Measurements from ENCODE around the gene HOXC6.
"Not testable (repeated sequence)": the region's sequence is repeated elsewhere in the genome, so short reads cannot be mapped to it uniquely, and the experiment has no call there.

HOXC6 gene

DNA sequence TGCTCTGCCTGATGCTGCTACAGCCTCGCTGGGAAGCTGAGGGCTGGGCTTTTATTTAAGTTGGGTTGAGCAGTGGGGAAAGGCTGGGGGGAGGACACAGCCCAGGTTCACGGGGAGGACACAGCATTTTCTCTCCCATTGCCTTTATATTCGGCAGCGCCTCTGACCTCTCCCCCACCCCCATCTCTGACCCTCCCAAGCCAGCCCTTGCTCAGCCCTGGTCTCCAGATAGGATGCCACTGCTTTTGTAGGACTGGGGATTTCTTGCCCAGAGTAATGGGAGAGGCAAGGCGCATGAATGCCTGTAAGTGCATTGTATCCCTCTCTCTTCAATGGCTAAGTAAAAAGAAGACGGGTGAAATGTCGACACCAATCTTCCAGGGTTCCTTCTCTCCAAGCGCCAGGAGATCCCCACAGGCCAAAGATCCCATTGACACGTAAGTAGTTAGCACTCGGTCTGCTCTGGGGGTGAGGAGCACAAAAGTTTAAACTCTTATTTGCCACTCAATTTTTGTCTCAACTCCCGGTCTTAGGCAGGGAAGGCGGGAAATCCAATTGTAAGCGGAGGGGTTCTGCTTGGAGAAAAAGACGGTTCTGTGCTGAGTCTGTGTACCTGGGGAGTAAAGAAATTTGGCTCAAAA is 30.0 kb downstream of the HOXC6 start:
- DNase-seq, result no peak

DNA sequence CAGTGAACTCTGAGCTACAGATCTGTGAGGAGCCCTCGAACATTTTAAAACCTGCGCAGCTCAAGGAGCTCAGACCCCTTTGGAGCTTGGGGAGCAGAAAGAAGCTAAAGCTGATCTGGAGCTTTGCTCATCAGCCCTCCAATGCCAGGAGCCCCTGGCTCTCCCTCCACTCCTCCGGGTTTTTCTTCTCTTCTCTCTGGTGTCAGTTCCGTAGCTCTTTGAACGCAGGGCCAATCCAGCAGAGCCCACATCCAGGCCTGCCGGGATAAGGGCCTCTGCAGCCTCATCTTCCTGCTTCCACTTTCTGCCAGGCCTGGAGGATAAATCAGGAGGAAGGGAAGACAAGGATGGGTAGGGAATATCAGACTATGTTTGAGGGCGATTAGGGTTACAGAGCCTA is 31.4 kb downstream of the HOXC6 start:
- DNase-seq, result no peak

DNA sequence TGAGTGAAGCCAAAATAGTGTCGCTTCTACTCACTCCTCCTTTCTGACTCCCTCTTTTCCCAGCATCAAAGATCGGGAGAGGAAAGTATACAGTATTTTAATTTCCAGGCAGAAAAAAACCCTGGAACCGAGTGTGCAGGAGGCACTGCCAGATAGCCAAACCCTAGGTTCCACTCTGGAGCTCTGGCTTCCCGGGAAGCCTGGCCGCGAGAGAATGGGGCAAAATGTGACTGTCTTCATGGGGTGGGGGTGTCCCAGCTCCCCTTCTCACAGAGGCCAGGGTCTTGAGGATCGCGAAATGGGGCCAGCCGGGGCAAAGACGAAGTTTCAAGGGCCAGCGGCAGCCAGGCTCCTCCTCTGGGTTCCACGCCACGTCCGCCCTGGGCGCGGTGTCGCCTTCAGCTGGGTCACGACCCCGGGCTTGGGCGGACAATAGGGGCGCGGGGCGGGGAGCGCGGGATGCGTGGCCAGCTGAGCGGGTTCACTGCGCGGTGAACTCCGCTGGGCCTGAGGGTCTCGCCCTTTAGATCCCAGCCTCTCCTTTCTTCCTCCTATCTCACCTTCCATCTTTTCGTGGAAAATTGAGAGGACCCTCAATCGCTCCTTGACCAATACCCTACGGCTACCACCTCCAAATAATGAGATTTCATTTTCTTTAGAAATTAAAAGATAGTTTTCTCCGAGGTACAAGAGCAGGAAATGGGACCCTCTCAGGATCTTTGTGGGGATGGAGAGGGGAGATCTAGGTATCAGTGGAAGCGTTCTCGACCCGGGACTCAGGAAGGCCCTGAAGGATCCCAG is 32.1 kb downstream of the HOXC6 start:
- no peak for DNase-seq

DNA sequence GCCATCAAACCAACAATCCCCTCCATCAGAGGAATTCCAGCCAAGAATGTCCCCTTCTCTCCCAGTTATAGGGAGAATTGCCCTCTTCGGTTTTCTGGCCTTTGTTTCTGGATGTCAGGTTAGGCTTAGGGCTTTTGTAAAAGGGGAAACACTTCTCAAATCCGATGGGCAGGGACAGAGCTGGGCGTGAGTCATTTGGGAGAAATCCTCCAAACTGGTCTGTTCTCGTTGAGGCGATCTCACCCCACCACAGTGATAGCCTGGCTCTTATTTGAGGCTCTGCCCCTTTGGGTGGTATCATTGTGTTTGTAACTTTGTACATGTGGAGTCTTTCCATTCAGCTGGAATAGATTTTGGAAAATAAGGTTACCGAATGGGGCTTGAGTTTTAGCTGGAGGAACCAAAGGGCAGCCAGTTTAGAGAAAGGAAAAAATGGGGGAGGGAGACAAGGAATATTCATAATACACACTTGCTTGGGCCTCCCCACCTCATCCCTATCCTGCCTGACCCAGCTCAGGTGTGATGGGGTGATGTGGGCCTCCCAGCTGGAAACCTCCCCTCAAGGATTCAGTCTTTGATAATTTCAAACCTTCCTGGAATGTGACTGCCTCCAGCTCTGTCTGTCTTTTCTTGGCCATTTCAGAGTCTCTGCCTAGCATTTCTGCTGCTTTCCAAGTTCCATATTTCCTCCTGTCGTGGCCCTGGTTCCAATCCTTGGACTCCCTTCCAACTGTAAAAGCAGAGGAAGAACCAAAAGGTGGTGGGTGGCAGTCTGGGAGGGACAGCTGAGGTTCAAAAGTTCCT is 32.9 kb downstream of the HOXC6 start:
- no peak for DNase-seq

DNA sequence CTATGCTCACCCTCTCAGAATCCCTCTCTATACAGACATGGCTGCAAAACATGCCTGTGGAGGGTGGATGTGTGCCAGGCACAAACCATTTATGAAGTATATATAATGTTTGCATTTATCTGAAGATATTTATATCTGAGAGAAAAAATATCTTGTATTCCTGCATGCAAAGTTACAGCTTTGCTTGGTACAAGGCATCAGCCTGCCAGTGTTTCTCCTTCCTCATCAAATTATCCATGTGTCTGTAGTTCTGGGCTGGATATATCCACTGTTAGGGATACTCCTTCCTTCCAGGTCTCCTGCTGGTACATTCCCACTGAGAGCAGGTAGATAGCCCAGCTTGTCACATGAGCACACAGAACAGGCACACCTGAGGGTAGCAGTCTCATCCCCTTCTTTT is 37.4 kb downstream of the HOXC6 start:
- no peak for DNase-seq

DNA sequence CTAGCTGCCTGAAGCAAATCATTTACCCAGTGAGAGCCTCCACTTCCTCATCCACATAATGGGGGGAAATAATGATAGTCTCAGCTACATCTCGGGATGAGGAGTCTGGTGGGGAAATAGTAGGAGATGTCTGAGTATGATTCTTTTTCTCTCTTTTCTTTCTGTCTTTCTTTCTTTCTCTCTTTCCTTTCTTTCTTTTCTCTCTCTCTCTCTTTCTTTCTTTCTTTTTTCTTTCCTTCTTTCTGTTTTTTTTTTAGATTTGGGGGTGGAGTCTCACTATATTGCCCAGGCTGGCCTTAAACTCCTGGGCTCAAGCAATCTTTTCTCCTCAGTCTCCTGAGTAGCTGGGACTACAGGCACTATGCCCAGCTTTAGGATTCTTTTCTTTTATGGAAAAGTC is 38.2 kb downstream of the HOXC6 start:
- no peak for DNase-seq

DNA sequence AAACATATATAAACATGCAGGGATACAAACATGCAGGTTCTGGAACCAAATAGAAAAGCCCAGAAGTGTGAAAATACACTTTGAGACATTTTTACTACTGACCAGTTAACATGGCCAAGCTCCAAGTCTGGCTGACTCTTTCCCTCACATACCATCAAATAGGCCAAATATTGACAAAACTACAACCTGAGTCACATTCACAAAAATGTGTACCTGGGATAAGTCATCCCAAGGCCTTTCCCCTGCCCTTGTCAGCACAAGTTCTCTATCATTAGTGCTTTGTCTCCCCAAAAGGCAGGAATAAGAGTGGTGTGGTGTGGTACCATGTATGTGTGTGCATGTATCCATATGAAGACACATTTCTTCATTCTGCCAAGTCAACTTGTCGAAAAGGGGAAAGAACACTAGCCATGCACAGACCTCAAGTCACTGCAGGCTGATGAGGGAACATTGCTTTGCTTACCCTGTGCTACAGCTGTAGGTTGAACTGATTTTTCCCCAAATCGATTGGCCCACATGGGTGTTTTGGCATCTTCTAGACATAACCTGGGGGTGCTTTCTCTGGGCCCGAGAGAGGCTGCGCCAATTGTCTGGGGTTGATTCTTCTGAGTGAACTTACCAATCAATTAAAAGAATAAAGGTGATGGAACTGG is 40.3 kb downstream of the HOXC6 start:
- DNase-seq, result no peak

DNA sequence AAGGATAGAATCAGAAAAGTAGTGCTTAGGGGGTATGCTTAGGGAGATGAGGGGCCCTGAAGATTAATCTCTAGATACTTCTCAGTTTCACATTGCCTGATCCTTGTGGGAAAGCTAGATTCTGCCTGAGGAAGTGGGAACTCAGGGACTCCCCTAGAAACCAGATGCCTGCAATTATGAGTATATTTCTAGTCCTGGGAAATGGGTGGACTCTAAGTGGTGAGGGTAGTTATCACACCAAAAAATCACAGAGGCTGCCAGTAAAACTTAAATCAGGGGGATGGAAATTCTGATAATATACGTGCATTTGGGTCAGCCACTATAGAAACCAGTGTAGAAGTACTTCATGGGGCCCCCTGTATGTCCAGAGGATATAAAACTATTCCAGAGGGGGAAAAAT is 43.7 kb downstream of the HOXC6 start:
- DNase-seq, result no peak

DNA sequence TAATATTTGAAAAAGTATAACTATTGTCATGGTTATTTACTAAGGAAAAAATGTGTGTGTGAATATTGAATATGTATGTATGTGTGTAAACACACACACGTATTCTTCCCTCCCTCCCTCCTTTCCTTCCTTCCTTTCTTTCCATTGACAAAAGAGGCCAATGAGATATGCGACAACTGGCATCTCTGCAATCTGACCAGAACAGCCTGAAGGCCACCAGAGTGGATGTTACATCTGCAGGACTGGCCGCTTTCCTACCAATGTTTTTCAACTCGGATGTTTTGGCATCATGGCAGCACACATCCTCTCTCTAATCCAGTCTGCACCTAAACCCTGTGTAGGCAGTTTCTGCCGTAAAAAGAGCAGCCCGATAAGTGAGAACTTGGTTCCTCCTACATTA is 46.1 kb downstream of the HOXC6 start:
- DNase-seq, result no peak

DNA sequence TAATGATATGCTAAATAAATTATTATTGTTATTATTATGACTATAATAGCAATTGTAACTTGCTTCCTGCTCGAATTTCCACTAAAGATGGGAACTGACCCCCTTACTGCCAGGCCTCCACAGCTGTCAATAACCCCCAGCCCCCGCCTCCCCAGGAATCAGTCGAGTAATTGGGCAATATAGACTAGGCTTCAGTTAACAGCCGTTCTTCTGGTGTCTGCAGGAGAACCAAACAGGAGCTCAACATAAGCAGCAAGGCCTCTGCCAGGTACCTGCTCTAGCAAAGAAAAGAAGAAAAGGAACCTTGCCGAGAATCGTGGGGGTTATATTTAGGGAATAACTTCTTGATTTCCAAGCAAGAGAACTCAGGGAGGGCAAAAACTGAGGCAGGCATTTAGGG is 47.2 kb downstream of the HOXC6 start:
- no peak for DNase-seq

DNA sequence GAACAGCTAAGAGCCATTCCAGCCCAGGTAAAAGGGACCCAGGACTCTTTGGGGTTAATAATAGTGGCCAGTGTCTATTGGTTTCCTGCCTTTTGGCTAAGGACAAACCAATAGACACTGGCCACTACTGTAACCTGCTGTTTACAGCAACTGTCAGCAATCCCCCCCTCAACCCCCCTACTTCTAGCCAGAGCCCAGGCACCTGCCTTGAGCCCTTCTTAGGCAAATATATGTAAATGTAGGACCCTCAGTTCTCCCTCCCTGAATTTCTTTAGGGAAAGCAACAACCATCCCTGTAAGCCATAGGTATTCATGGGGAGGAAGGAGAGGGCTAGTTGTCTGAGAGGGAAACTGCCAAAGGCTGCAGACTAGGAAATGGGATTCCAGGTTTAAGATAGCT is 47.7 kb downstream of the HOXC6 start:
- no peak for DNase-seq

DNA sequence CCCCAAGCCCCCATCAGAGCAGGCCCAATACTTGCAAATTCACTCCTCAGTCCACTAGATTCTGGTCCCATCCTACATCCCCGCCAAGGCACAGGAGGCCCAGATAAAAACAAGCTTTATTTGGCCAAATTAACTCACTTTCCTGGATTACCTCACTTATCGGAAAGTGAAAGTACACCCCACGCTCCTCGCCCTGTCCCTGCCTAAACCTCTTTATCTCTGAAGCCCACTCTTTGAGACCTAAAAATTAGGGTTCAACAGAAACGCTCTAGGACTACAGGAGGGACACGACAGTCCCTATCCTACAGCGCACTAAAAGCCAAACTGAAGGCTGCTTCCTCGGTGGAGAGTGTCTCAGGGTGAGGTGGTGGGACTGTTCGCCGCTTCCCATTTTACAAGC is 49.6 kb downstream of the HOXC6 start:
- DNase-seq, result not testable (repeated sequence)

DNA sequence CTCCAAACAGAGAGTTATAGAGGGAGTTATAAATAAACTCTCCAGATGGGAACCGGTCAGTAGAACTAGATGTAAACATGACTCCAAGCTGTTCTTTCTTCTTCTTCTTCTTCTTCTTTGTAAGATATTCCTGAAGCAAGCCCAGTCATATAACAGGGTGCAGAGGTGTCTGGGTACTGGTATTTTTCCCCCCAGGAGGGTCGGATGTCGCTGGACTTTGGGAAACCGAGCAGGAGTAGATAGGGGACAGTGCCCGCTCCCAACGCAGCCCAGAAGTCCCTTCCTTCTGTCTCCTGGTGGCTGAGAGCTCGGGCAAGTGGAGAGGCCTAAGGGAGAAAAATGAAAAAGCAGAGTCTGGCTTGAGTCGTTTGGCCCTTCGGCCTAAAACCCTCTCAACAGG is 50.9 kb downstream of the HOXC6 start:
- not testable (repeated sequence) for DNase-seq
